HepG2 (cell line): ENCODE results near the gene CPVL. TPM values are rescaled to one million over a fixed set of nuclear protein-coding genes. Genes with fewer than 3 reads are reported as not detected.
A peak's percentile ranks its signal among the peaks of the same experiment; 100 is the strongest.

Experiments
- AHDC1 ChIP-seq: sonication (generic); formaldehyde crosslinking; IDR thresholded peaks from 2 replicates; pipeline ENCODE4 v1.5.1; 2020; ENCODE audit warnings: mild to moderate bottlenecking, missing genetic modification reagents, borderline replicate concordance
- CBX5 ChIP-seq: sonication (generic); formaldehyde crosslinking; IDR thresholded peaks from 2 replicates; pipeline ENCODE4 v1.4.0; 2020; ENCODE audit warnings: missing genetic modification reagents, borderline replicate concordance
- HMG20B ChIP-seq: conservative IDR thresholded peaks from 2 replicates; pipeline ENCODE4 v1.6.1; 2016; ENCODE audit warnings: missing genetic modification reagents, missing compliant biosample characterization
- HOMEZ ChIP-seq: IDR thresholded peaks from 2 replicates; pipeline ENCODE4 v1.6.1; 2016; ENCODE audit warnings: low read depth
- IKZF5 ChIP-seq: IDR thresholded peaks from 2 replicates; pipeline ENCODE4 v1.6.1; 2018; ENCODE audit warnings: missing genetic modification reagents, mild to moderate bottlenecking, missing compliant biosample characterization
- KDM2A ChIP-seq: sonication (generic); formaldehyde crosslinking; IDR thresholded peaks from 2 replicates; pipeline ENCODE4 v1.4.0; 2020; ENCODE audit warnings: low read depth, missing genetic modification reagents, borderline replicate concordance
- MBD4 ChIP-seq: IDR thresholded peaks from 2 replicates; pipeline ENCODE4 v1.6.1; 2012; ENCODE audit warnings: low read length, inconsistent platforms, borderline replicate concordance
- SMARCC2 ChIP-seq: fragments of 450-650 bp; IDR thresholded peaks from 2 replicates; pipeline ENCODE4 v1.6.1; 2017; ENCODE audit warnings: antibody characterized with exemption, mild to moderate bottlenecking
- ZBTB1 ChIP-seq: sonication (generic); formaldehyde crosslinking; IDR thresholded peaks from 2 replicates; pipeline ENCODE4 v1.4.0; 2020; ENCODE audit warnings: missing genetic modification reagents, borderline replicate concordance
- ZBTB26 ChIP-seq: IDR thresholded peaks from 2 replicates; pipeline ENCODE4 v1.6.1; 2016; ENCODE audit warnings: missing compliant biosample characterization, missing genetic modification reagents, borderline replicate concordance
- ZNF280B ChIP-seq: sonication (generic); formaldehyde crosslinking; IDR thresholded peaks from 2 replicates; pipeline ENCODE4 v1.5.0; 2020; ENCODE audit warnings: missing genetic modification reagents, mild to moderate bottlenecking, borderline replicate concordance
- ZNF510 ChIP-seq: sonication (generic); formaldehyde crosslinking; IDR thresholded peaks from 2 replicates; pipeline ENCODE4 v1.4.0; 2020; ENCODE audit warnings: low read depth, mild to moderate bottlenecking, missing genetic modification reagents
- ZNF704 ChIP-seq: sonication (generic); formaldehyde crosslinking; IDR thresholded peaks from 2 replicates; pipeline ENCODE4 v1.8.1; 2023; ENCODE audit warnings: mild to moderate bottlenecking, inconsistent platforms, moderate library complexity, missing genetic modification reagents, borderline replicate concordance
- ZNF747 ChIP-seq: sonication (generic); formaldehyde crosslinking; IDR thresholded peaks from 2 replicates; pipeline ENCODE4 v1.8.1; 2023; ENCODE audit warnings: missing genetic modification reagents, mild to moderate bottlenecking, borderline replicate concordance
- ZNF879 ChIP-seq: sonication (generic); formaldehyde crosslinking; IDR thresholded peaks from 2 replicates; pipeline ENCODE4 v1.8.1; 2023; ENCODE audit warnings: missing genetic modification reagents
- ZSCAN29 ChIP-seq: sonication (generic); formaldehyde crosslinking; conservative IDR thresholded peaks from 2 replicates; pipeline ENCODE4 v1.4.0; 2020; ENCODE audit warnings: mild to moderate bottlenecking, missing genetic modification reagents
- polyA plus RNA-seq, 8 experiments: library from polyadenylated mRNA; depleted of rRNA in 3 of 8; stranded (reverse) in 7 of 8; unstranded in 1 of 8; fragments of >200 nt; fragmentation: Illumina TruSeq in 4 of 8; extraction: Trizol in 4 of 8; gene quantifications; 2 replicates each; pipeline versions ENCODE4 v1.2.1 to v1.2.3, GENCODE V29; 2011 to 2016; ENCODE audit warnings: low read depth in 4 of 8, missing spikeins in 1 of 8, mixed read lengths in 1 of 8; ENCODE audit not compliant: insufficient read depth in 1 of 8
- total RNA-seq, 5 experiments: library from RNA; depleted of rRNA; stranded (reverse); fragments of >200 nt; fragmentation: Illumina TruSeq; extraction: Trizol; gene quantifications; 2 replicates each; pipeline ENCODE4 v1.2.3, GENCODE V29; 2016; ENCODE audit warnings: low read depth in 1 of 5

CPVL gene
- total and polyA plus RNA-seq, 2 of the 13 experiments (the other 11 are each of a cell fraction or from before 2014, with no cell fraction given) = 59.2 to 294 TPM

GRCh38 chr7:29190349-29191045 lies 44.2 kb upstream of the CPVL start (continued):
- TF ChIP-seq HOMEZ (CRISPR knock-in tag) (peak; percentile 63; the same call in 1 of the 2 replicates), ZBTB1 (CRISPR knock-in tag) (no peak), ZSCAN29 (CRISPR knock-in tag) (peak; percentile 61; the same call in 1 of the 2 replicates), HMG20B (peak; percentile 68; the same call in 1 of the 2 replicates), ZNF747 (CRISPR knock-in tag) (no peak), ZNF280B (no peak), ZNF879 (CRISPR knock-in tag) (no peak), MBD4 (no peak; the same call in 1 of the 2 replicates), IKZF5 (CRISPR knock-in tag) (peak; percentile 66), ZBTB26 (CRISPR knock-in tag) (no peak), AHDC1 (CRISPR knock-in tag) (peak; percentile 86), ZNF510 (CRISPR knock-in tag) (no peak), CBX5 (CRISPR knock-in tag) (no peak), SMARCC2 (no peak), ZNF704 (CRISPR knock-in tag) (no peak), KDM2A (CRISPR knock-in tag) (no peak)
